Measurements from ENCODE around the gene KCNE4.
A peak's percentile ranks its signal among the peaks of the same experiment; 100 is the strongest.

Gene KCNE4, protein sequence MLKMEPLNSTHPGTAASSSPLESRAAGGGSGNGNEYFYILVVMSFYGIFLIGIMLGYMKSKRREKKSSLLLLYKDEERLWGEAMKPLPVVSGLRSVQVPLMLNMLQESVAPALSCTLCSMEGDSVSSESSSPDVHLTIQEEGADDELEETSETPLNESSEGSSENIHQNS

GRCh38 chr2:223051693-223052289 is at the start of gene KCNE4:
Gene KCNE4 (plus strand): TSS chr2:223052190. CDS start chr2:223052831, 641 bp downstream.
- DNase-seq = no peak

- DNase-seq = no peak
Measured at GRCh38 chr2:223003191-223003590, 48.8 kb upstream of the KCNE4 start.

DNA sequence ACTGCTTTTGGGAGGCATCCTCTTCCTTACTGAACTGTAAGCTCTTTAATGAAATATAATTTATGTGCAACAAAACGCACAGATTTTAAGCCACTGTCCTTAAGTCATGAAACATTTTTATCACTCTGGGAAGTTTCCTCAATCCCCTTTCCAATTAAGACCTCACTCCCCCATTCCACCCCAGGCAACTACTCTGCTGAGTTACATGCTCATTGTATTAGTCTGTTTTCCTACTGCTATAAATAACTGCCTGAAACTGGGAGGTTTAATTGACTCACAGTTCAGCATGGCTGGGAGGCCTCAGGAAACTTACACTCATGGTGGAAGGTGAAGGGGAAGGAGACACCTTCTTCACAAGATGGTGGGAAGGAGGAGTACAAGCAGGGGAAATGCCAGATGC is 46.5 kb upstream of the KCNE4 start:
- DNase-seq = no peak

DNA sequence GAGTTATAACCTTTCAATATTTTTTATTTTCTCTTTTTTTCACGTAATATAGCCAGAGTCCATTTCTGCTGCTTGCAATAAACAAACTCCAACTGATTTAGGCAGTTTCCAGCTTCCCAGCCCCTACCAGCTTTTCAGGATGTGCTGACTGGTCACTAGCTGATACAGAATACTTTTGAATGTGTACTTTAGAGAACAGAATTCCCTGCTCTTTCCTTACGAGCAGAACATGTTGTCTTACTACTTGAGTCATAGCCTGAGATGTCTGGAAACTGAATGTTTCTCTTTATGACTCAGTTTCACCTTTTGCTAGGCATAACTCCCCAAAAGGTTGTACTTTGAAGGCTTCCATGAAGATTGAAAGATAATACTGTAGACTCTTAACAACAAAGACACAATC is 44.5 kb upstream of the KCNE4 start:
- no peak for DNase-seq

DNA sequence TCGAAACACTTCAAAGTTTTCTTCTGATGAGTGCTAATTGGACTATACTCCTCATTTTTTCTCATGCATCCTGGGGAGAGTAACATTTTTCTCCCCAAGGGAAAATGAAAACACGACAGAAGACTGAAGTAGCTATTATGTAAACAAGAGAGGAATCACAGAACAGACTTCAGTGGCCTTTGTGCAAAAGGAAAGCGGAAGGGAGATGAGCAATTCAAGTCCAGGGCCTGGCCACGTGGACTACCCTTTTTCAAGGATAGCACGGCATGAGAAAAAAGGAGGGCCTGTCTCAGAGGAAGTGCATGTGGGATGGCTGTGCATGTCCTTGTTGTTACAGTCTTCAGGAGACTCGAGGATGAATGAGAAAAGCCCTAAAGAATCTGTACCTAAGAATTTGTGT is 43.8 kb upstream of the KCNE4 start:
- DNase-seq = no peak

- DNase-seq = no peak
Measured at GRCh38 chr2:223008956-223009355, 43.0 kb upstream of the KCNE4 start.

- no peak for DNase-seq
Measured at GRCh38 chr2:223010641-223011040, 41.3 kb upstream of the KCNE4 start.

DNA sequence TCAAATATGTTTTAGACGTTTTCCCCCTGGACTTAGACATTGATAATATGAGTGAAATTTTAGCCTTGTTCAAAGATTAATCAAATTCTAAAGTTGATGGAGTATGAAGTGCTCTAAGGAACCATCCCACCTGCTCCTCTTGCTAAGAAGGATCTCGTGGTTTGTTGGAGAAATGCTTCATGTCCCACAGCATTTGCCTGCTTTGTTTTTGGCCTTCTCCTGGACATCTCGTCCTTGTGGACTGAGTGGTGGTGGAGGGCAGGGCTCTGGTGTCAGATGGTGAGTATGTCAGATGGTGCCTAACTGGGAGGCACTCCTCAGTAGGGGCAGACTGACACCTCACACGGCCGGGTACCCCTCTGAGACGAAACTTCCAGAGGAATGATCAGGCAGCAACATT is 39.7 kb upstream of the KCNE4 start:
- no peak for DNase-seq

DNA sequence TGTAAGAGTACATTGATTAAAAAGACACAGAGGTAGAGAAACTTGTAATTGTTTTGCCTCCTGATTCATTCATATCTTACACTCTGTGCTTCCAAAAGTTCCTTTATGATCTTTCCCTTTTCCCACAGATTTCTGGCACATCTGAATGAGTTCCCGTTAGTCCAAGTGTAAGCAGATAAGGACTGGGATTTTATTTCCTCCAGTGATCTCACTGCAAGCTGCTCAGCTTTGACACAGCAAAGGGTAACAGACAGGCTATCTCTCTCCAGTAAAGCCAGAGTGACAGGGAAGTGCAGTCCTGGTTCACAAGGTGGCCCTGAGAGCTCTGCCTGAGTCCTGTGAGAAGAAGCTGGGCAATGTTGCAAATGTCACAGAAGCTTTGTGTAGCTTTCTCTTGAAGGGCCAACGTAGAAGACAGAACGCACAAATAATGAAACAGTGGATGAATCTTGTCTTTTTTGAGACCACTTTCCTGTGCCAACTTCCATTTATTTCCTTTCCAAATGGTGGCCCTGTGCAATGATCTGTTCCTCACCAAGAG is 32.5 kb upstream of the KCNE4 start:
- no peak for DNase-seq

DNA sequence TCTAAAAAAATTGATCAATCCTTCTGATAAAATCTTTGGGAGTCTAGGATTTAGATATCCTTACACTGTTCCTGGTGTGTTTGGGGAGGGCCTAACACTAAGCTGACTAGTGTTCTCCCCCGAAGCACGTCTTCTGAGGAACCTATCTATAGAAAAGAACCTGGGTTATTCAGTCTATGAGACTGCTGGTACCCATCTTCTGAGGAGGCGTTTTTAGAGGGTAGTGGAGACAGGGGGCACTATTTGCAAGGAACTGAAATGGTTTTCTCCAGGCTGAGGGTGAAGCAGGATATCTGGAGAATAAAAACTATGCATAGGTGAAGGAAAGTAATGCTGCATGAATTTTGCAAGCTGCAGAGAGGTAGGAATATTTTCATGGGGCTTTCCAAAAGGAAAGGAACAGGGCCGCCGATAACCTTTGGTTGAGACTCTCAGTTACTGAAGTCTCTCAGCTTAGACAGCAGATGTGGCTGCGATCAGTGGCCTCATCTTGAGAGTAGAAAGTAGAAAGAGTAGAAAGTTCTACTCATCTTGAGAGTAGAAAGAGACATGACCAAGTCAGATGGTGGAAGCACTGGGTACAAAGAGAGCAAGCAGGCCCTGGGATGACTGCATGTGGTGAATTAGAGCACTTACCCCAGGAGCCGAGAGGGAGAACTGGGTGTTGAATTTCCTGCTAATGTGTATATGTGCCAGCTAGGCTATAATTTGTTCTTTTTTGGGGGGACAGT is 31.8 kb upstream of the KCNE4 start:
- DNase-seq = no peak

DNA sequence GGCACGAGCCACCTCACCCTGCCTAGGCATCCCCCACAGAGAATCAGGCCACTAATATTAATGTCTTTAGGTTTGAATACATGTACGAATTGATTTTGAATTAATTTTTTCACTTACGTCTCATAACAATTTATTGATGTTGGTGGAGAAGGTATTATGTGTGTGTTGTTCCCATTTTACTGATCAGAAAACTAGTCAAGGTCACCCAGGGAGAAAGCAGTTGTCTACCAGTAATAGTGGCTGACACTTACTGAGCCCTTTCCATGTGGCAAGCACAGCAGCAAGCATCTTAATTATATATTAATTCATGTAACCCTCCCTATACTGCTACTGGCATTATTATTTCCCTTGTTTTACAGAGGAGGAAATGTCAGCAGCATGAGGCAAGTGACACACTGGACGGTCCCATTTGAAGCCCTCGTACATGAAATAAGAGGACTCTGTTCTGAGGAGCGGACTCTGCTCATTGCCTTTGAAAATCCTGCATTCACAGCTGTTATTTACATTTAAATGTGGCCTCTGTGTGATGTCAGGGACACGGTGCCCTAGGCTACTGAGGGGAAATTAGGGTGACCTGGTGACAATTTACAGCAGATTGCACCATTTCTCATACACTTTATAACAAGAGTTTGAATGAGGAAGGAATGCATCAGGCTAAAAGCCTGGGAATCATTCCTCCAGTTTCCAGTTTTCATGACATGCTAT is 30.9 kb upstream of the KCNE4 start:
- DNase-seq = no peak

DNA sequence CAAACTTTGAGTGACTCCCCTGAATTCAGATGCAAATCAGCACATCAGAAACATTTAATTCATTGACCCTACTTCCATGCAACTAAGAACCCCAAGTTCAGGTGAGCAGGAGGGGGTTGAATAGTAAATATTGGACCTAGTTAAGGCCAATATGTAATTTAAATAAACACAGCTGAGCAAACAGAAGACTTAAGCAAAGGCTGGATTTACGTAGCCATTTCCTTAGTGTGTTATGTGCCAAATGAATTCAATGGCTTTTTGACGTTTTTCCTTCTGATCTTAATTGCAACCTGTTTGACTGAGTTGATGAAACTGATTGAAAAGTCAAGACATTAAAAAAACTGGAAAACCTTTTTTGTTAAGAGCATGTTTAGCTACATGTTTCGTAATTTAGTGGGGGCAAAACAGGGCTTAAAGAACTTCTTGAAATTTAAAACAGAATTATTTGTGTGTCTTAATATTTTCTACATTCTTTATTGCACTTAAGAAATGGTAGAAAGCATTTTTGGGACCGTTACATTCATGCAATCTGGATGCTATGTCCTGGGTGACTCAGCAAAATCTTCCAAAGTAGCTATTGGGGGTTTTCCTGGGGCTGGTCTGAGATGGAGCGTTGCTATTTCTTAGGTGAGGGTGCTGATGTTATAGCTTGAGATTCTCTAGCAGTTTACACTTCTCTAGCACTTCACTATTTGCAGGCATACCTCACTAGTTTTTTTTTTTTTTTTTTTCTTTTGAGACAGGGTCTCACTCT is 25.5 kb upstream of the KCNE4 start:
- DNase-seq = peak in 1 of 2 experiments; percentile 66

DNA sequence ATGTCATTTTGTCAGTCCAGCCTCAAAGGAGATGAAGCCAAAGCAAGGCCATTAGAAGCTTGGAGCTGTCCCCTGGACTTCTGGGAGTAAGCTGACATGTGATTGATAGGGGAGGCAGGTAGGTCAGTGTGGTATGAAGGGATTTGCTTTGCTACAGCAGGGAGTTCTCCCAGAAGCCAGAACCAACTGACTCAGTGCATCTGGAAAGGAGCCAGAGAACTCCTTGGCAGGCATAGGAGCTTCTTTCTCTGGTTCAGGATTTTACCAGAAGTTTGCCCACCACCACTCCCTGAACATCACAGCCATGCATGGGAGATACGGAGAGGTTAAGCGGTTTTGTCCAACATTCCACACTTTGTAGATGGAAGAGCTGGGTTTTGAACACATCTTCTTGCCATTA is 24.5 kb upstream of the KCNE4 start:
- DNase-seq = no peak

- no peak for DNase-seq
Measured at GRCh38 chr2:223029287-223029686, 22.7 kb upstream of the KCNE4 start.

- DNase-seq = no peak
Measured at GRCh38 chr2:223032187-223033142, 19.5 kb upstream of the KCNE4 start.

- no peak for DNase-seq
Measured at GRCh38 chr2:223034221-223034975, 17.6 kb upstream of the KCNE4 start.

- DNase-seq = no peak
Measured at GRCh38 chr2:223036790-223037444, 15.1 kb upstream of the KCNE4 start.

GRCh38 chr2:223037445-223037800 is 14.6 kb upstream of the KCNE4 start:
- no peak for DNase-seq

DNA sequence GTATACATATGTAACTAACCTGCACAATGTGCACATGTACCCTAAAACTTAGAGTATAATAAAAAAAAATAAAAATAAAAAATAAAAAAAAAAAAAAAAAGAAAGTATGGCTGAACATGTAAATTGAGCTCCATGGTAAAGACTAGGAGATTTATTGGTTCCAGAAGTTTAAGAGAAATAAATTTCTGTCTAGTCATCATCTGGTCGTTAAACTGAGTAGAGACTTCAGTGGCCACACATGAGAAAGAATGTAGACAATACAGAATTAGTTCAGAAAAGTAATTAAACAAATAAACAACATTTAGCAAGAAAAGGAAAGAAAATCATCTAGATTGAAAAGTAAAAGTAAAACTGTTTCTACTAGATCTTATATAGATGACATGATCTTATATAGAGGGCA is 12.4 kb upstream of the KCNE4 start:
- DNase-seq = no peak

GRCh38 chr2:223040527-223040926 is 11.5 kb upstream of the KCNE4 start:
- no peak for DNase-seq

Data from NCI-H1930 (cell line).